Mammary epithelial cell (primary cell): ENCODE results near the gene TLE7.
A peak's percentile ranks its signal among the peaks of the same experiment; 100 is the strongest.

Source experiments
- EZH2 ChIP-seq: IDR thresholded peaks from 2 replicates; pipeline ENCODE4 v1.6.1; 2012; ENCODE audit warnings: low read length, inconsistent platforms, borderline replicate concordance
- TF ChIP-seq, protein P1 (sequence below), 2 donors: IDR thresholded peaks in 1 of 2; conservative IDR thresholded peaks in 1 of 2; 2 replicates each; pipeline ENCODE4 v1.5.1; 2011 to 2012; ENCODE audit warnings: inconsistent platforms in 2 of 2, low read length in 2 of 2, mild to moderate bottlenecking in 2 of 2, control low read depth in 1 of 2, low read depth in 1 of 2; ENCODE audit not compliant: insufficient read depth in 1 of 2; ENCODE audit errors: extremely low read depth in 1 of 2

DNA sequence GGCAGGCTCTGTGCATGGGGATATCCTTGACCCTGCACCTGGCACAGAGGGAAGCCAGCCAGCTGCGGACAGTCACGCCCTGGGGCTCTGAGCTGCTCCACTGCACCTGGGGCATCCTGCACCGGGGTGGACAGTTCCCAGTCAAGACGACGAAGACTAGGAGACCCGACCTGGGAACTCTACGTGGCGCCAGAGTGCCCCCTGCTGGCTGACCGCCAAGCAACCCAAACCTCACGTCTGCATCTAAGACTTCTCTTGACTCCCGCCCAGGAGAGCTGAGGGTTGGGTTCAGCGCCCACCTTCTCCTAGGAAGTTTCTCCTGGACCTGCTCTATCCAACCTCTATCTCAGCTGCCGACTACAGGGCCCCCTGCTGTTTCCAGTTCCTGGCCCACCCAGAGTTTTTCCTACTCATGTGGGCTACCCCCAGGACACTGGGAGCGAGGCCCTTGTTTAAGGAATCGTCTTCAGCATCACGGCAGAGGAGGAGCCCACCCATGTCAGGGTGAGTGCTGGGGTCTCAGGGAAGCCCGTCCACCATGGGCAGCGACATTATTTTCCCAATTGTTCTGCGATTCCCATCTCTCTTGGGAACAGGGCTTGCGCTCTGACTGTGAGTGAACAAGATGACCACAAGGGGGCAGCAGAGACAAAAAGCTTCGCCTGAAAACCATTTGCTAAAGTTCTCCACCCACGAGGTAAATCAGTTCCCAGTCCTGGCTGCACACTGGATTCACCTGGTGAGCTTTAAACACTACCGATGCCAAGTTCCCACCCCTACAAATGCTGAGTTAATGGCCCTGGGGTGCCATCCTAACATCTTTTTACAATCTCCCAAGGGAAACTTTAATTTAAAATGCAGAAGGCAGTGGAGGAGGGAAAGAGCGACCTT is 29.3 kb downstream of the TLE7 start:
- TF ChIP-seq, protein P1, sequence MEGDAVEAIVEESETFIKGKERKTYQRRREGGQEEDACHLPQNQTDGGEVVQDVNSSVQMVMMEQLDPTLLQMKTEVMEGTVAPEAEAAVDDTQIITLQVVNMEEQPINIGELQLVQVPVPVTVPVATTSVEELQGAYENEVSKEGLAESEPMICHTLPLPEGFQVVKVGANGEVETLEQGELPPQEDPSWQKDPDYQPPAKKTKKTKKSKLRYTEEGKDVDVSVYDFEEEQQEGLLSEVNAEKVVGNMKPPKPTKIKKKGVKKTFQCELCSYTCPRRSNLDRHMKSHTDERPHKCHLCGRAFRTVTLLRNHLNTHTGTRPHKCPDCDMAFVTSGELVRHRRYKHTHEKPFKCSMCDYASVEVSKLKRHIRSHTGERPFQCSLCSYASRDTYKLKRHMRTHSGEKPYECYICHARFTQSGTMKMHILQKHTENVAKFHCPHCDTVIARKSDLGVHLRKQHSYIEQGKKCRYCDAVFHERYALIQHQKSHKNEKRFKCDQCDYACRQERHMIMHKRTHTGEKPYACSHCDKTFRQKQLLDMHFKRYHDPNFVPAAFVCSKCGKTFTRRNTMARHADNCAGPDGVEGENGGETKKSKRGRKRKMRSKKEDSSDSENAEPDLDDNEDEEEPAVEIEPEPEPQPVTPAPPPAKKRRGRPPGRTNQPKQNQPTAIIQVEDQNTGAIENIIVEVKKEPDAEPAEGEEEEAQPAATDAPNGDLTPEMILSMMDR (conservative IDR thresholded peaks at IDR 0.05 in 1 of 2, IDR thresholded peaks at IDR 0.05 in 1 of 2; ENCODE audit: extremely low read depth in 1 of 2, insufficient read depth in 1 of 2, low read depth in 1 of 2, low read length in 2 of 2), result peak; percentile 72 to 84
- TF ChIP-seq EZH2, result no peak
